ENCODE data around the gene CD7.

CD7 gene

DNA sequence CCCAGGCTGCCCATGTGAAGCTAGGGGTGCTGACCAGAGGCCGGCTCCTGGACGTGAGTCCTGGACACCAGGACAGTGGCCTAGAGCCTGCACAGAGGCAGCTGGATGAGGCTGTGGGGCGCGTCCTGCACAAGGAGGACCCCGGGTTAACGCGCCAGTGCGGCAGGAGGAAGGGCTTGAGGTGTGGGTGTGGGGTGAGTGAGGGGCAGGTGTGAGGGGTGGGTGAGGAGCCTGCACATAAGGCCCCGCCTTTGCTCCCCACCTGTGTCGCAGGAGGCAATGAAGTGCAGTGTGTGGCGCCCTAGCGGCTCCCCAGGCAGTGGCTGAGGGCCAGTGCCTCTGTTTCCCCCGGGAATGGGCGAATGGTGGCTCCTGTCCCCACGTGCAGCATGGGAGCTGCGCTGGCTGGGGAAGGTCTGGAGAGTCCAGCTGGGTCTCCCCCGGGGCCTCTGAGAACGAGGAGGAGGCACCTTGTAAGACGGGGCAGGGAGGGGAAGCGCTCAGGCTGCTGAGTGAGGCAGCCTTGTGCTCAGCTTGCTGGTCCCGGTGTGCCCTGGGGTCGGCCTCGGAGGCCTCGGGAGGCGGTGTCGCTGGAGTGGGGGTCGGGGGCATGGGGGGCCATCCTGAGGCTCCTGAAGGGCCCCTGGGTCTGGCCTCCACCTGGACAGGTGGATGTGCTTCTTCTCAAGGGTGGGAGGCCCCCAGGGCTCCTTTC lies 3.2 kb downstream of the CD7 start:
- ChIA-PET CTCF (interaction anchor here (1.2 to 1.7 kb wide), 2 partner anchors 14 to 44 kb away, joined by 3 to 4 read pairs; no protein-coding TSS in a partner anchor), POLR2A (no interaction called here)
- no peaks in the 10 kb centered on the region for H3K36me3 ChIP-seq (ENCODE audit: control insufficient read depth in 2 of 2, insufficient read depth in 1 of 2, low read length in 2 of 2)
- no peaks in the 10 kb centered on the region for H3K9me3 ChIP-seq (ENCODE audit: control insufficient read depth, insufficient read depth, low read depth, low read length)
- H3K4me3 ChIP-seq (ENCODE audit: low read depth, low read length), result no peak overlapping the region
- TF ChIP-seq ZNF558 (tag by site-specific recombination; IDR thresholded peaks at IDR 0.05), result no peak
- TF ChIP-seq ZNF121 (tag by site-specific recombination; IDR thresholded peaks at IDR 0.05), result no peak
- TF ChIP-seq ZNF610 (tag by site-specific recombination; IDR thresholded peaks at IDR 0.05; ENCODE audit: borderline replicate concordance), result no peak
- TF ChIP-seq, protein P1, sequence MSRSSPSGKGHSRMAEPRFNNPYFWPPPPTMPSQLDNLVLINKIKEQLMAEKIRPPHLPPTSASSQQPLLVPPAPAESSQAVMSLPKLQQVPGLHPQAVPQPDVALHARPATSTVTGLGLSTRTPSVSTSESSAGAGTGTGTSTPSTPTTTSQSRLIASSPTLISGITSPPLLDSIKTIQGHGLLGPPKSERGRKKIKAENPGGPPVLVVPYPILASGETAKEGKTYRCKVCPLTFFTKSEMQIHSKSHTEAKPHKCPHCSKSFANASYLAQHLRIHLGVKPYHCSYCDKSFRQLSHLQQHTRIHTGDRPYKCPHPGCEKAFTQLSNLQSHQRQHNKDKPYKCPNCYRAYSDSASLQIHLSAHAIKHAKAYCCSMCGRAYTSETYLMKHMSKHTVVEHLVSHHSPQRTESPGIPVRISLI (tag by site-specific recombination; IDR thresholded peaks at IDR 0.05), result no peak
- TF ChIP-seq GLIS2 (tag by site-specific recombination; IDR thresholded peaks at IDR 0.05), result no peak
- no peak for TF ChIP-seq ZNF529 (tag by site-specific recombination; IDR thresholded peaks at IDR 0.05; ENCODE audit: insufficient replicate concordance)
- no peak for TF ChIP-seq MZF1 (tag by site-specific recombination; IDR thresholded peaks at IDR 0.05; ENCODE audit: borderline replicate concordance)
- TF ChIP-seq ZNF701 (tag by site-specific recombination; IDR thresholded peaks at IDR 0.05), result no peak
- TF ChIP-seq, protein P2, sequence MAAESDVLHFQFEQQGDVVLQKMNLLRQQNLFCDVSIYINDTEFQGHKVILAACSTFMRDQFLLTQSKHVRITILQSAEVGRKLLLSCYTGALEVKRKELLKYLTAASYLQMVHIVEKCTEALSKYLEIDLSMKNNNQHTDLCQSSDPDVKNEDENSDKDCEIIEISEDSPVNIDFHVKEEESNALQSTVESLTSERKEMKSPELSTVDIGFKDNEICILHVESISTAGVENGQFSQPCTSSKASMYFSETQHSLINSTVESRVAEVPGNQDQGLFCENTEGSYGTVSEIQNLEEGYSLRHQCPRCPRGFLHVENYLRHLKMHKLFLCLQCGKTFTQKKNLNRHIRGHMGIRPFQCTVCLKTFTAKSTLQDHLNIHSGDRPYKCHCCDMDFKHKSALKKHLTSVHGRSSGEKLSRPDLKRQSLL (tag by site-specific recombination; IDR thresholded peaks at IDR 0.05), result no peak
- TF ChIP-seq, protein P3, sequence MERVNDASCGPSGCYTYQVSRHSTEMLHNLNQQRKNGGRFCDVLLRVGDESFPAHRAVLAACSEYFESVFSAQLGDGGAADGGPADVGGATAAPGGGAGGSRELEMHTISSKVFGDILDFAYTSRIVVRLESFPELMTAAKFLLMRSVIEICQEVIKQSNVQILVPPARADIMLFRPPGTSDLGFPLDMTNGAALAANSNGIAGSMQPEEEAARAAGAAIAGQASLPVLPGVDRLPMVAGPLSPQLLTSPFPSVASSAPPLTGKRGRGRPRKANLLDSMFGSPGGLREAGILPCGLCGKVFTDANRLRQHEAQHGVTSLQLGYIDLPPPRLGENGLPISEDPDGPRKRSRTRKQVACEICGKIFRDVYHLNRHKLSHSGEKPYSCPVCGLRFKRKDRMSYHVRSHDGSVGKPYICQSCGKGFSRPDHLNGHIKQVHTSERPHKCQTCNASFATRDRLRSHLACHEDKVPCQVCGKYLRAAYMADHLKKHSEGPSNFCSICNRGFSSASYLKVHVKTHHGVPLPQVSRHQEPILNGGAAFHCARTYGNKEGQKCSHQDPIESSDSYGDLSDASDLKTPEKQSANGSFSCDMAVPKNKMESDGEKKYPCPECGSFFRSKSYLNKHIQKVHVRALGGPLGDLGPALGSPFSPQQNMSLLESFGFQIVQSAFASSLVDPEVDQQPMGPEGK (tag by site-specific recombination; IDR thresholded peaks at IDR 0.05), result no peak
- TF ChIP-seq EGR2 (tag by site-specific recombination; IDR thresholded peaks at IDR 0.05; ENCODE audit: low read depth), result no peak
- no peak for TF ChIP-seq TRIM28 (IDR thresholded peaks at IDR 0.05; ENCODE audit: borderline replicate concordance, low read length)
- no peak for TF ChIP-seq ZNF747 (tag by site-specific recombination; IDR thresholded peaks at IDR 0.05)
- no peaks in the 10 kb centered on the region for H3K4me1 ChIP-seq (ENCODE audit: control insufficient read depth, insufficient read depth, low read length)
- no peak overlapping the region for H3K27ac ChIP-seq (ENCODE audit: extremely low read depth, low read depth, low read length)

DNA sequence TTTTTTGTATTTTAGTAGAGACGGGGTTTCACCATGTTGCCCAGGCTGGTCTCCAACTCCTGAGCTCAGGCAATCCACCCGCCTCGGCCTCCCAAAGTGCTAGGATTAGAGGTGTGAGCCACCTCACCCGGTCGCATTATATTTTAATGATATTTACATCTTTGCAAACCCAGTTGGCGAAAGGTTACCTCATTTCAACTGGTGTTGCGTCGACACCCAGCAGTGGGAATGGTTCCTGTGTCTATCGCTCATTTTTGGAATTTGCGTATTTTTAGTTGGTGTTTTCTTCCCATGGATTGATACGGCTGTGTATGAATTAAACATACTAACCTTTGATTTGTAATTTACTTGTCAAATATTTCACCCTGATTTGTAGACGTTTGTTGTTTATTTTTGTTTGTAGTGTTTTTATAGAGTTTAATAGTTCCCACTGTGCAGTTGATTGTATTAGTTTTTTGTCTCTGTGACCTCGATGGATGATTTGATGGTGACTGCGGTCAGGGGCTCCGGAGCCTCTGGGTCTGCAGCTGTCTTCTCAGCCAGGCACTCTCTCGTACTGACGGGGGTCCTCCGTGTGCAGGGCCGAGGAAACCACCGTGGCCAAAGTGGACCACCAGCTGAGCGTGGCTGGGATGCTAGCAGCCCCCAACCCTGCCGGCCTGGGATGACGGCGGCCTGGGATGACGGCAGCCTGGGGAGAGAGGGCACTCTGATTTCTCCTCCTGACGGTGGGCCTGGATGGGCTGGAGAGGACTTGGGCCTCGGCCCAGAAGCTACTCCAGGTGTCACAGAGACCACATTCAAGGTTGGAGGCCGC lies 4.0 kb downstream of the CD7 start:
- TF ChIP-seq, protein P4, sequence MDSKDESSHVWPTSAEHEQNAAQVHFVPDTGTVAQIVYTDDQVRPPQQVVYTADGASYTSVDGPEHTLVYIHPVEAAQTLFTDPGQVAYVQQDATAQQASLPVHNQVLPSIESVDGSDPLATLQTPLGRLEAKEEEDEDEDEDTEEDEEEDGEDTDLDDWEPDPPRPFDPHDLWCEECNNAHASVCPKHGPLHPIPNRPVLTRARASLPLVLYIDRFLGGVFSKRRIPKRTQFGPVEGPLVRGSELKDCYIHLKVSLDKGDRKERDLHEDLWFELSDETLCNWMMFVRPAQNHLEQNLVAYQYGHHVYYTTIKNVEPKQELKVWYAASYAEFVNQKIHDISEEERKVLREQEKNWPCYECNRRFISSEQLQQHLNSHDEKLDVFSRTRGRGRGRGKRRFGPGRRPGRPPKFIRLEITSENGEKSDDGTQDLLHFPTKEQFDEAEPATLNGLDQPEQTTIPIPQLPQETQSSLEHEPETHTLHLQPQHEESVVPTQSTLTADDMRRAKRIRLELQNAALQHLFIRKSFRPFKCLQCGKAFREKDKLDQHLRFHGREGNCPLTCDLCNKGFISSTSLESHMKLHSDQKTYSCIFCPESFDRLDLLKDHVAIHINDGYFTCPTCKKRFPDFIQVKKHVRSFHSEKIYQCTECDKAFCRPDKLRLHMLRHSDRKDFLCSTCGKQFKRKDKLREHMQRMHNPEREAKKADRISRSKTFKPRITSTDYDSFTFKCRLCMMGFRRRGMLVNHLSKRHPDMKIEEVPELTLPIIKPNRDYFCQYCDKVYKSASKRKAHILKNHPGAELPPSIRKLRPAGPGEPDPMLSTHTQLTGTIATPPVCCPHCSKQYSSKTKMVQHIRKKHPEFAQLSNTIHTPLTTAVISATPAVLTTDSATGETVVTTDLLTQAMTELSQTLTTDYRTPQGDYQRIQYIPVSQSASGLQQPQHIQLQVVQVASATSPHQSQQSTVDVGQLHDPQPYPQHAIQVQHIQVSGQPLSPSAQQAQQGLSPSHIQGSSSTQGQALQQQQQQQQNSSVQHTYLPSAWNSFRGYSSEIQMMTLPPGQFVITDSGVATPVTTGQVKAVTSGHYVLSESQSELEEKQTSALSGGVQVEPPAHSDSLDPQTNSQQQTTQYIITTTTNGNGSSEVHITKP (tag by site-specific recombination; IDR thresholded peaks at IDR 0.05), result no peak
- TF ChIP-seq ZNF626 (tag by site-specific recombination; IDR thresholded peaks at IDR 0.05), result no peak
- no peak for TF ChIP-seq SP3 (tag by site-specific recombination; IDR thresholded peaks at IDR 0.05)
- TF ChIP-seq ZFP41 (tag by site-specific recombination; IDR thresholded peaks at IDR 0.05; ENCODE audit: borderline replicate concordance), result no peak
- no peak for TF ChIP-seq ZNF610 (tag by site-specific recombination; IDR thresholded peaks at IDR 0.05; ENCODE audit: borderline replicate concordance)
- TF ChIP-seq, protein P5, sequence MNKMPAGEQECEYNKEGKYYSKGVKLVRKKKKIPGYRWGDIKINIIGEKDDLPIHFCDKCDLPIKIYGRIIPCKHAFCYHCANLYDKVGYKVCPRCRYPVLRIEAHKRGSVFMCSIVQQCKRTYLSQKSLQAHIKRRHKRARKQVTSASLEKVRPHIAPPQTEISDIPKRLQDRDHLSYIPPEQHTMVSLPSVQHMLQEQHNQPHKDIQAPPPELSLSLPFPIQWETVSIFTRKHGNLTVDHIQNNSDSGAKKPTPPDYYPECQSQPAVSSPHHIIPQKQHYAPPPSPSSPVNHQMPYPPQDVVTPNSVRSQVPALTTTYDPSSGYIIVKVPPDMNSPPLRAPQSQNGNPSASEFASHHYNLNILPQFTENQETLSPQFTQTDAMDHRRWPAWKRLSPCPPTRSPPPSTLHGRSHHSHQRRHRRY (tag by site-specific recombination; IDR thresholded peaks at IDR 0.05), result no peak
- TF ChIP-seq ZFHX2 (tag by site-specific recombination; conservative IDR thresholded peaks at IDR 0.05), result no peak
- TF ChIP-seq ZNF274 (IDR thresholded peaks at IDR 0.05; ENCODE audit: low read length), result no peak
- no peak for TF ChIP-seq ZNF274 (tag by site-specific recombination; IDR thresholded peaks at IDR 0.05; ENCODE audit: borderline replicate concordance)
- TF ChIP-seq, protein P6, sequence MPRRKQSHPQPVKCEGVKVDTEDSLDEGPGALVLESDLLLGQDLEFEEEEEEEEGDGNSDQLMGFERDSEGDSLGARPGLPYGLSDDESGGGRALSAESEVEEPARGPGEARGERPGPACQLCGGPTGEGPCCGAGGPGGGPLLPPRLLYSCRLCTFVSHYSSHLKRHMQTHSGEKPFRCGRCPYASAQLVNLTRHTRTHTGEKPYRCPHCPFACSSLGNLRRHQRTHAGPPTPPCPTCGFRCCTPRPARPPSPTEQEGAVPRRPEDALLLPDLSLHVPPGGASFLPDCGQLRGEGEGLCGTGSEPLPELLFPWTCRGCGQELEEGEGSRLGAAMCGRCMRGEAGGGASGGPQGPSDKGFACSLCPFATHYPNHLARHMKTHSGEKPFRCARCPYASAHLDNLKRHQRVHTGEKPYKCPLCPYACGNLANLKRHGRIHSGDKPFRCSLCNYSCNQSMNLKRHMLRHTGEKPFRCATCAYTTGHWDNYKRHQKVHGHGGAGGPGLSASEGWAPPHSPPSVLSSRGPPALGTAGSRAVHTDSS (tag by site-specific recombination; IDR thresholded peaks at IDR 0.05), result no peak
- no peak overlapping the region for H3K27ac ChIP-seq (ENCODE audit: extremely low read depth, low read depth, low read length)
- no peaks in the 10 kb centered on the region for H3K9me3 ChIP-seq (ENCODE audit: control insufficient read depth, insufficient read depth, low read depth, low read length)
- no peak overlapping the region for H3K4me3 ChIP-seq (ENCODE audit: low read depth, low read length)
- CTCF ChIA-PET, result interaction anchor here (0.7 to 1.7 kb wide), 2 partner anchors 13 to 591 kb away, joined by 3 to 4 read pairs; no protein-coding TSS in a partner anchor
- POLR2A ChIA-PET, result interaction anchor here (0.7 to 1.2 kb wide), 2 partner anchors 21 to 115 kb away, joined by 3 to 4 read pairs; no protein-coding TSS in a partner anchor
- H3K36me3 ChIP-seq (ENCODE audit: control insufficient read depth in 2 of 2, insufficient read depth in 1 of 2, low read length in 2 of 2), result no peaks in the 10 kb centered on the region
- no peaks in the 10 kb centered on the region for H3K4me1 ChIP-seq (ENCODE audit: control insufficient read depth, insufficient read depth, low read length)

All from HEK293 (cell line).